ENCODE results near the gene PDZK1.
"Not testable (repeated sequence)": the region's sequence is repeated elsewhere in the genome, so short reads cannot be mapped to it uniquely, and the experiment has no call there.

PDZK1 gene

DNA sequence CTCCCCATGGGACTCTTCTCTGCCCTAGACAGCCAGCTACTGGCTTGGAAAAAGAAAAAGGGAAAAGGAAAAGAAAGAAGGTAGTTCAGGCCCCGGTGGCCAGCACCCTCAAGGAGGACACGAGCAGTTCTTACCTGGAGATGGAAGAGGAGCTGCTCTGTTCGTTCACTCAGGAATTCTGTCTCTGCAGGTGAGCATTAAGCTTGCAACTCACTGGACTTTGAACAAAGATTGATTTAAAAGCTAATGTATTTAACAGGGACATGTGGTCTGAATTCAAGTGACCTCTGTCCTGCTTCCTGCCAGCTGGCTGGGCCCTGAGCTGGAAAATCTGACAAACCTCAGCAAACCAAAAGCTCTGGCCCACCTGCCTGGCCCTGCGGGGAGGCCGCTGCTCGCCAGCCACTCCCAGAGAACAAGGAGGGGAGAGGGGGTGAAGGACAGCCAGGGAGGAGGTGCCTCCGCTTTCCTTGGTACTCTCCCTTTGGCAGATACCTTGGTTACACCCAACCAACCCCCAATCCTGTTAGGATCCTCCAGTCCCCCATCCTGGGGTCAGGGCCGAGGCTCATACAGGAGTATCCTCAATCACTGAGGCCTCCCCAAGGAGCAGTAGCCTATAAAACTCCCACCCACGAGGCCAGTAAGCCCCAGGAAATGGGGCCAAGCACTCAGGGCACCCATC lies at the start of gene PDZK1:
Gene PDZK1 (minus strand): TSS at position 186 of the 685 bp plus-strand sequence. CDS start 19,347 bp downstream, outside the sequence.
- ATAC-seq (no peak), DNase-seq (no peak)
- H3K9me3 Mint-ChIP-seq = no peaks in the 10 kb centered on the region
- H3K27me3 Mint-ChIP-seq = no peaks in the 10 kb centered on the region
- H3K4me3 Mint-ChIP-seq = no peak within 1 kb of the TSS
- H3K27ac Mint-ChIP-seq = peak within 1 kb of the TSS; percentile 2
- peaks cover 9% of the 10 kb centered on the region for H3K4me1 Mint-ChIP-seq
- no peaks in the 10 kb centered on the region for H3K36me3 Mint-ChIP-seq (ENCODE audit: low read depth)

- H3K4me3 Mint-ChIP-seq = no peak overlapping the region
- DNase-seq (no peak), ATAC-seq (no peak)
- H3K9me3 Mint-ChIP-seq = no peaks in the 10 kb centered on the region
- H3K27me3 Mint-ChIP-seq = no peaks in the 10 kb centered on the region
- peaks cover 40% of the 10 kb centered on the region for H3K36me3 Mint-ChIP-seq (ENCODE audit: low read depth)
- H3K27ac Mint-ChIP-seq = peak overlapping the region; percentile 25
- H3K4me1 Mint-ChIP-seq = peaks cover 10% of the 10 kb centered on the region
These were observed 44.4 kb upstream of the PDZK1 start for GRCh38 chr1:145751491-145752037.

DNA sequence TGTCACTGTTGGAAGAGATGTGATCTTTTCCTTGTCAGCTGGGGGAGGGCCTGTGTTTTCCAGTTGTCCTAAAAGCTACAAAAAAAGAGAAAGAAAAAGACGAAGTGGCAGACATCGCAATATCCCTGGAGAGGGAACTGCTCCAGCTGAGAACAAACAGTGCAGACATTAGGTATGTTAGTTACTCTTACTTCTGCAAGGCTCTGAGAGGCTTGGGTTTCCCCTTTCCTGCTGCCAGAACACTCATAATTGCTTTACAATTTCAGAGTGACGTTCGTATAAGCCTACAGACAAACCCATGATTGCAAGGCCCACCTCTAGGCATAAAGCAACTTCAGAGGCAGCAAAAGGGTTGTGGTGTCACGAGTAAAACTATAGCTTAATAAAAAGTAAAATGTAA lies 43.3 kb upstream of the PDZK1 start:
- DNase-seq = no peak
- Mint-ChIP-seq H3K4me3 (no peak overlapping the region), H3K36me3 (ENCODE audit: low read depth) (peaks cover 37% of the 10 kb centered on the region), H3K27me3 (no peaks in the 10 kb centered on the region), H3K4me1 (peaks cover 10% of the 10 kb centered on the region), H3K9me3 (no peaks in the 10 kb centered on the region), H3K27ac (no peak overlapping the region)
- ATAC-seq = no peak

GRCh38 chr1:145747398-145748247 lies 40.5 kb upstream of the PDZK1 start:
- no peak for DNase-seq
- peaks cover 49% of the 10 kb centered on the region for H3K36me3 Mint-ChIP-seq (ENCODE audit: low read depth)
- H3K9me3 Mint-ChIP-seq = no peaks in the 10 kb centered on the region
- no peak for ATAC-seq
- H3K4me3 Mint-ChIP-seq = no peak overlapping the region
- H3K4me1 Mint-ChIP-seq = peaks cover 10% of the 10 kb centered on the region
- H3K27me3 Mint-ChIP-seq = no peaks in the 10 kb centered on the region
- no peak overlapping the region for H3K27ac Mint-ChIP-seq

DNA sequence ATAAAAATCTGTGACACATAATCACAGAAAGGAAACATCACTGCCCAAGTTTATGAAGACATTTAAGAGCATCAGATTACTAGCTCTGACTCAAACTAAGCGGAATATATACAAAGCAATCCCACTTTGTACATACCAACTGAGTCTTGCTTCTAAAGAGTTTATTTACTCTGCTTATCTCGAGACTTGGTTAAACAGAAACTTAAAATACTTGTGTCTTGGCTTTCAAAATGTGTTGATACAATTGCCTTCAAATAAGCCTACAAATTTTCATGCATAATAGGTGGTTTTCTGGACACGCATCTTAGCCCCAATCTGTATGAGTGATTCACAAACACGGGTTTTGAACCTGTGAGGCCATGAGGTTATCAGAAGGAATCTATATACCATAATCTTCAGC lies 33.1 kb upstream of the PDZK1 start:
- H3K9me3 Mint-ChIP-seq = no peaks in the 10 kb centered on the region
- DNase-seq (no peak), ATAC-seq (no peak)
- peaks cover 4% of the 10 kb centered on the region for H3K4me1 Mint-ChIP-seq
- H3K36me3 Mint-ChIP-seq (ENCODE audit: low read depth) = peaks cover 26% of the 10 kb centered on the region
- H3K27me3 Mint-ChIP-seq = no peaks in the 10 kb centered on the region
- H3K27ac Mint-ChIP-seq = no peak overlapping the region
- no peak overlapping the region for H3K4me3 Mint-ChIP-seq

DNA sequence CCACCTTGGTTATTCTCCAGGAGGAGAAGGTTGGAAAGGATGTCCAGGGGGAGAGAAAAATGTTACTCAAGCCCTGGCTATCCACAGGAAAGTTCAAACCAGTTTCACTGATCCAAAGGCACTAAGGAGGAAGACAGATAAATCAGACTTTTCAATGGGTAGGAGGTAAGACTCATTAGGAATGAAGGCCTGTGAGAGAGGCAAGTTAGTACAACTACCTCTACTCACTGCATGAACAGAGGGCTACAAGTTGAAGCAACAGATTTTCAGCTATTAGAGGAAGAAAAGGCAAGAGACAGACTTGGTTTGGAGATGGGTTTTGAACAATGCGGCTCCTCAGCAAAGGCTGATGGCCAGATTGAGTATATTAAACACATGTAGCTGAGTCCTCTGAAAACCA lies 29.0 kb upstream of the PDZK1 start:
- H3K9me3 Mint-ChIP-seq = no peaks in the 10 kb centered on the region
- ATAC-seq (no peak), DNase-seq (no peak)
- H3K36me3 Mint-ChIP-seq (ENCODE audit: low read depth) = peaks cover 2% of the 10 kb centered on the region
- peaks cover 2% of the 10 kb centered on the region for H3K4me1 Mint-ChIP-seq
- H3K27ac Mint-ChIP-seq = no peak overlapping the region
- no peak overlapping the region for H3K4me3 Mint-ChIP-seq
- no peaks in the 10 kb centered on the region for H3K27me3 Mint-ChIP-seq

- DNase-seq (no peak), ATAC-seq (no peak)
- H3K4me3 Mint-ChIP-seq = no peak overlapping the region
- H3K27ac Mint-ChIP-seq = no peak overlapping the region
- peaks cover 6% of the 10 kb centered on the region for H3K4me1 Mint-ChIP-seq
- no peaks in the 10 kb centered on the region for H3K27me3 Mint-ChIP-seq
- no peaks in the 10 kb centered on the region for H3K36me3 Mint-ChIP-seq (ENCODE audit: low read depth)
- no peaks in the 10 kb centered on the region for H3K9me3 Mint-ChIP-seq
These were observed 23.7 kb upstream of the PDZK1 start for GRCh38 chr1:145730900-145731299.

DNA sequence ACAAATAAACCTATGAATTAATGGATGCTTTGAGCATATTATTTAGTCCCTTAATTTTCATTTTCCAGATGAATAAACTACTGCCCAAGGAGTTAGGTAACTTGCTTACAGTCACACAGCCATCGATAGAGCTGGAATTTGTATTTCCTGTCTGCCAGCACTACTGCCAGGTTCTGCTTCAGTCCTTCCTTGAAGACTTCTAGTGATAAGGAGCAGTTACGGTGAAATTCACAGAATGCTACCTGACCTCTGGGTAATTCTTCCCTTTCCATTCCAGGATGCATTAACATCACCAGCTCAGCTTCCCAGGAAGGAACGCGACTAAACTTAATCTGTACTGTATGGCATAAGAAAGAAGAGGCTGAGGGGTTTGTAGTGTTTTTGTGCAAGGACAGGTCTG lies 23.3 kb upstream of the PDZK1 start:
- H3K27ac Mint-ChIP-seq = no peak overlapping the region
- H3K27me3 Mint-ChIP-seq = no peaks in the 10 kb centered on the region
- DNase-seq (no peak), ATAC-seq (no peak)
- no peaks in the 10 kb centered on the region for H3K9me3 Mint-ChIP-seq
- no peak overlapping the region for H3K4me3 Mint-ChIP-seq
- H3K4me1 Mint-ChIP-seq = peaks cover 6% of the 10 kb centered on the region
- no peaks in the 10 kb centered on the region for H3K36me3 Mint-ChIP-seq (ENCODE audit: low read depth)

DNA sequence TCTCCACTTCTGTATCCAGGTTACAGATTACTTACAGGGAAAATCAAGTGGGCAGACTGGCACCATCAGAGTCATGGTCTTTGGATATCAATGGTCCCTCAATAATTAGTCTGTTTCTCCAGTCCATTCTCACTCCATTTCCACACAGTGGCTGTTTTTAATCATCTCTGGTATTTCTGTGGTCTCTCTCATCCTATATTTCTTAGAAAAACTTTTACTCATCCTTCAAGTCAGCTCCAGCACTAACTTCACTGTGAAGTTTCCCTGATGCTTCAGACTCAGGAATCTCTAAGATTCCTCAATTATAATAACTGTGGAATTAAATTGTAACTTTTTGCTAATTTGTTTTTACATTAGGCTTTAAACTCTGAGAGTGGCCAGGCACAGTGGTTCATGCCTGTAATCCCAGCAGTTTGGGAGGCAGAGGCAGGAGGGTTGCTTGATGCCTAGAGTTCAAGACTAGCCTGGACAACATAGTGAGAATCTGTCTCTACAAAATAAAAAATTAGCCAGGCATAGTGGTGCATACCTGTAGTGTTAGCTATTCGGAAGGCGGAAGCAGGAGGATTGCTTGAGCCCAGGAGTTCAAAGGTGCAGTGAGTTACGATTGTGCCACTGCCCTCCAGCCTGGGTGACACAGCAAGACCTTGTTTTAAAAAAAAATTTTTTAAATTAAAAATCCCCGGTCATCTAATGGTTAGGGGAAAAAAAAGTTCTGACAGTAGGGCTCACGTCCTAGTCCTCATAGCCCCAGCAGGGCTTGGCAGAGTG lies 22.7 kb upstream of the PDZK1 start:
- Mint-ChIP-seq H3K4me3 (no peak overlapping the region), H3K9me3 (no peaks in the 10 kb centered on the region), H3K36me3 (ENCODE audit: low read depth) (no peaks in the 10 kb centered on the region), H3K4me1 (peaks cover 6% of the 10 kb centered on the region), H3K27ac (no peak overlapping the region), H3K27me3 (no peaks in the 10 kb centered on the region)
- ATAC-seq = no peak
- no peak for DNase-seq

DNA sequence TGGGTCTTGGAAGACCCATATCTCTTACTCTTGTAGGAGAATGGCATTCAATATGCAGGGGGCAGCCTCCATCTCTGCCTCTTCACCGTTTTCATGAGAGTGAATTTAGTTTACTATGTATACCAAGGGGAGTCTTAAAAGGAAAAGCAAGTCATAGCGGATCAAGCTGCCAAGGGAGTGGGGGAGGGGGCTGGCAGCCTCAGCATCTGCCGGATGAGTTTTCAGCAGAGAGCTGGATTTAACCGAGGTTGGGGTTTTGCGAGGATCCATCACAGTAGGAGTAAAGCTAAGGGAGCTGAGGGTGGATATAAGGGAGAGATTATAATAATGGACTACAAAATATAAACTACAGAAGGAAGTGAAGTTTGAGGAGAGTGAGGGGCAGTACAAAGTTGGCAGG lies 22.0 kb upstream of the PDZK1 start:
- H3K36me3 Mint-ChIP-seq (ENCODE audit: low read depth) = no peaks in the 10 kb centered on the region
- H3K27ac Mint-ChIP-seq = no peak overlapping the region
- H3K27me3 Mint-ChIP-seq = no peaks in the 10 kb centered on the region
- no peak for DNase-seq
- peaks cover 6% of the 10 kb centered on the region for H3K4me1 Mint-ChIP-seq
- H3K9me3 Mint-ChIP-seq = no peaks in the 10 kb centered on the region
- ATAC-seq = no peak
- no peak overlapping the region for H3K4me3 Mint-ChIP-seq

DNA sequence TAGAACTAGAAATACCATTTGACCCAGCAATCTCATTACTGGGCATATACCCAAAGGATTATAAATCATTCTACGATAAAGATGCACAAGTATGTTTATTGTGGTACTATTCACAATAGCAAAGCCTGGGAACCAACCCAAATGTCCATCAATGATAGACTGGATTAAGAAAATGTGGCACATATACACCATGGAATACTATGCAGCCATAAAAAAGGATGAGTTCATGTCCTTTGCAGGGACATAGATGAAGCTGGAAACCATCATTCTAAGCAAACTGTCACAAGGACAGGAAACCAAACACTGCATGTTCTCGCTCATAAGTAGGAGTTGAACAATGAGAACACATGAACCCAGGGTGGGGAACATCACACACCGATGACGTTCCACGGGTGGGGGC lies 19.0 kb upstream of the PDZK1 start:
- ATAC-seq, H3K27ac Mint-ChIP-seq: not testable (repeated sequence)

DNA sequence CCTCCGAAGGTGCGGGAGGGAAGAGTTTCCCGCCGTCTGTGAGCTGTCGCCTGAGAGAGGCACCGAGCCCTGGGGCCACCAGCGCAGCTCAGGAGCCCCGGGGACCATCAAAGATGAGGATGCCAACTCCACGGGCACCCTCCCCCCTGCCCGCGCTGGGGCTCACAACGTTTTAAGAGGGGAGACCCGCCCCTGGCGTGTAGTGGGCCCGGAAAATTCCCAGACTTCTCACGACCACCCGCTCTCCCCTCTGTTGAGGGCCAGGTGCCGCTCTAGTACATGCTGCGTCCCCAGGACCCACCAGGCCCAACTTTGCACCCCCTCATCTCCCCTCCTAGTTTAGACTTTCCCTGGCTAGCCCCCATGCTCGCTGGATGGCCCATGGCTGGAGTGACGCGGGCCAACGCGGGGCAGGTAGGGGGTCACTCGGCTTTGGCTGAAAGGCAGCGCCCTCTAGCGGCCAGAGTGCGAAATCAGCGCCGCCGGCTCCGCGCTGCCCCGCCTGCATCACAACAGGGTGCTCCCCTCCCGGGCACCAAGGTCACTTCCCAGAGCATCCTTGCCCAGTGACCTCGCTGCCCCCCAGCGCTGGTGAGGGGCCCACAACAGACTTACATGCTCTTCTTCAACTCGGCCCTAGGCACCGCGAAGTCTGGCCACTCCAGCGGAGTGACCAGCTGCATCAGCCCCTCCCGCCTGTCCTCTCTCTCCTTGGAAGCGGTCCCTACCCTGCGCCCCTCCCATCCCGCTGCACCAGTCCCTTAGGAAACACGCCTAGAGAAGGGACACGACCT lies 13.9 kb upstream of the PDZK1 start:
- H3K4me3 Mint-ChIP-seq = peak overlapping the region; percentile 78
- no peaks in the 10 kb centered on the region for H3K36me3 Mint-ChIP-seq (ENCODE audit: low read depth)
- peaks cover 9% of the 10 kb centered on the region for H3K27me3 Mint-ChIP-seq
- H3K9me3 Mint-ChIP-seq = no peaks in the 10 kb centered on the region
- H3K27ac Mint-ChIP-seq = peak overlapping the region; percentile 74
- H3K4me1 Mint-ChIP-seq = peaks cover 33% of the 10 kb centered on the region
- ATAC-seq (peak; percentile 83), DNase-seq (peak; percentile 85)

More for the DNA sequence above, 19.0 kb upstream of the PDZK1 start:
- peaks cover 13% of the 10 kb centered on the region for H3K4me1 Mint-ChIP-seq
- DNase-seq; H3K27me3 Mint-ChIP-seq; H3K9me3 Mint-ChIP-seq; H3K36me3 Mint-ChIP-seq (ENCODE audit: low read depth); H3K4me3 Mint-ChIP-seq: not testable (repeated sequence)

- DNase-seq (no peak), ATAC-seq (no peak)
- Mint-ChIP-seq H3K27me3 (peaks cover 9% of the 10 kb centered on the region), H3K4me3 (peak overlapping the region; percentile 78), H3K36me3 (ENCODE audit: low read depth) (no peaks in the 10 kb centered on the region), H3K4me1 (peaks cover 33% of the 10 kb centered on the region), H3K27ac (peak overlapping the region; percentile 19), H3K9me3 (no peaks in the 10 kb centered on the region)
These were observed 13.3 kb upstream of the PDZK1 start for GRCh38 chr1:145720556-145720877.

All from activated naive CD8-positive, alpha-beta T cell treated with anti-CD3 and anti-CD28 coated beads, Interleukin-2, amount 50 U/mL, for 24 hours (primary cell).